Suprapubic skin (tissue), 3 donors: ENCODE measurements around the gene CDK19.

Experiments used
- POLR2AphosphoS5 ChIP-seq, 3 donors: sonication (generic); formaldehyde crosslinking; IDR thresholded peaks; one replicate each; pipeline ENCODE4 v1.6.1; 2017; ENCODE audit warnings: antibody characterized with exemption in 3 of 3
- TF ChIP-seq, protein P1 (sequence below), 2 donors: fragments of 200-600 bp in 1 of 2; fragments of 450-650 bp in 1 of 2; sonication (generic) in 1 of 2; IDR thresholded peaks; one replicate each; pipeline ENCODE4 v1.5.1; 2016 to 2019; ENCODE audit warnings: antibody characterized with exemption in 2 of 2, mild to moderate bottlenecking in 1 of 2, moderate library complexity in 1 of 2

DNA sequence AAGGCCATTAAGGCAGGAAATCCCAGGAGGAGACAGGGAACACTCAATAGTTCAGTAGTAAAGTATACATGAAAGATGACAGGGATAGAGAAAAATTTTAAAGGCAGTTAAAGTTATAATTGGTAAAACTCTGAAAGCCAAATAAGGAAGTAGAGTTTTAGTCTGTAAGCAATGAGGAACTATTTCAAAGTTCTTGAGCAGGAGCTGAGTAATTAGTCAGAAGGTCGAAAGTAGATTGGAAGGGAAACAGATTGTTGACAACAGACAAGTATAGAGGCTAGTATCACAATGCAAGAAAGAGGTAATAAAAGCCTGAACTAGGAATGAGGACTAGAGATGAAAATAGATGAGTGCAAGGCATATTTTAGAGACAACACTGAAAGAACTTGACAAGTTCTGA, 150.3 kb downstream of the CDK19 start:
- no peak for TF ChIP-seq POLR2AphosphoS5 (IDR thresholded peaks at IDR 0.05)
- TF ChIP-seq, protein P1, sequence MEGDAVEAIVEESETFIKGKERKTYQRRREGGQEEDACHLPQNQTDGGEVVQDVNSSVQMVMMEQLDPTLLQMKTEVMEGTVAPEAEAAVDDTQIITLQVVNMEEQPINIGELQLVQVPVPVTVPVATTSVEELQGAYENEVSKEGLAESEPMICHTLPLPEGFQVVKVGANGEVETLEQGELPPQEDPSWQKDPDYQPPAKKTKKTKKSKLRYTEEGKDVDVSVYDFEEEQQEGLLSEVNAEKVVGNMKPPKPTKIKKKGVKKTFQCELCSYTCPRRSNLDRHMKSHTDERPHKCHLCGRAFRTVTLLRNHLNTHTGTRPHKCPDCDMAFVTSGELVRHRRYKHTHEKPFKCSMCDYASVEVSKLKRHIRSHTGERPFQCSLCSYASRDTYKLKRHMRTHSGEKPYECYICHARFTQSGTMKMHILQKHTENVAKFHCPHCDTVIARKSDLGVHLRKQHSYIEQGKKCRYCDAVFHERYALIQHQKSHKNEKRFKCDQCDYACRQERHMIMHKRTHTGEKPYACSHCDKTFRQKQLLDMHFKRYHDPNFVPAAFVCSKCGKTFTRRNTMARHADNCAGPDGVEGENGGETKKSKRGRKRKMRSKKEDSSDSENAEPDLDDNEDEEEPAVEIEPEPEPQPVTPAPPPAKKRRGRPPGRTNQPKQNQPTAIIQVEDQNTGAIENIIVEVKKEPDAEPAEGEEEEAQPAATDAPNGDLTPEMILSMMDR (IDR thresholded peaks at IDR 0.05) = no peak
